SK-N-SH (cell line): ENCODE data around the gene CHKB.
"Not testable (repeated sequence)": the region's sequence is repeated elsewhere in the genome, so short reads cannot be mapped to it uniquely, and the experiment has no call there.

ENCODE experiments used
- CHD2 ChIP-seq: fragments of 150-350 bp; IDR thresholded peaks from 2 replicates; pipeline ENCODE4 v1.6.1; 2018; ENCODE audit warnings: low read length; ENCODE audit not compliant: partially characterized antibody
- EP300 ChIP-seq, 2 experiments: IDR thresholded peaks; 2 replicates each; pipeline versions ENCODE4 v1.4.0 to v1.6.1; 2012; ENCODE audit warnings: borderline replicate concordance in 1 of 2, low read depth in 1 of 2, low read length in 1 of 2
- EZH2phosphoT487 ChIP-seq: fragments of 200-600 bp; sonication (generic); IDR thresholded peaks from 2 replicates; pipeline ENCODE4 v1.6.1; 2017; ENCODE audit warnings: low read depth, mixed run types, mild to moderate bottlenecking, antibody characterized with exemption, moderate library complexity, borderline replicate concordance
- JUND ChIP-seq: IDR thresholded peaks from 2 replicates; pipeline ENCODE4 v1.4.0; 2012
- NRF1 ChIP-seq: IDR thresholded peaks from 2 replicates; pipeline ENCODE4 v1.6.1; 2012; ENCODE audit warnings: low read depth, mild to moderate bottlenecking, low read length
- RAD21 ChIP-seq: IDR thresholded peaks from 2 replicates; pipeline ENCODE4 v1.6.1; 2012; ENCODE audit warnings: mild to moderate bottlenecking, low read length
- TF ChIP-seq, protein P1 (sequence below): fragments of 200-600 bp; sonication (generic); IDR thresholded peaks from 2 replicates; pipeline ENCODE4 v1.6.1; 2017; ENCODE audit warnings: antibody characterized with exemption, mild to moderate bottlenecking, moderate library complexity

GRCh38 chr22:50541667-50542026 is 41.0 kb downstream of the CHKB start:
- TF ChIP-seq EP300 (IDR thresholded peaks at IDR 0.05; ENCODE audit: borderline replicate concordance in 1 of 2, low read depth in 1 of 2, low read length in 1 of 2); RAD21; JUND; NRF1; CHD2; EZH2phosphoT487: not testable (repeated sequence)
- TF ChIP-seq, protein P1, sequence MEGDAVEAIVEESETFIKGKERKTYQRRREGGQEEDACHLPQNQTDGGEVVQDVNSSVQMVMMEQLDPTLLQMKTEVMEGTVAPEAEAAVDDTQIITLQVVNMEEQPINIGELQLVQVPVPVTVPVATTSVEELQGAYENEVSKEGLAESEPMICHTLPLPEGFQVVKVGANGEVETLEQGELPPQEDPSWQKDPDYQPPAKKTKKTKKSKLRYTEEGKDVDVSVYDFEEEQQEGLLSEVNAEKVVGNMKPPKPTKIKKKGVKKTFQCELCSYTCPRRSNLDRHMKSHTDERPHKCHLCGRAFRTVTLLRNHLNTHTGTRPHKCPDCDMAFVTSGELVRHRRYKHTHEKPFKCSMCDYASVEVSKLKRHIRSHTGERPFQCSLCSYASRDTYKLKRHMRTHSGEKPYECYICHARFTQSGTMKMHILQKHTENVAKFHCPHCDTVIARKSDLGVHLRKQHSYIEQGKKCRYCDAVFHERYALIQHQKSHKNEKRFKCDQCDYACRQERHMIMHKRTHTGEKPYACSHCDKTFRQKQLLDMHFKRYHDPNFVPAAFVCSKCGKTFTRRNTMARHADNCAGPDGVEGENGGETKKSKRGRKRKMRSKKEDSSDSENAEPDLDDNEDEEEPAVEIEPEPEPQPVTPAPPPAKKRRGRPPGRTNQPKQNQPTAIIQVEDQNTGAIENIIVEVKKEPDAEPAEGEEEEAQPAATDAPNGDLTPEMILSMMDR, result not testable (repeated sequence)
